Sigmoid colon (tissue), 7 donors: ENCODE measurements around the gene NFKBIZ. TPM values are rescaled to one million over a fixed set of nuclear protein-coding genes. Genes with fewer than 3 reads are reported as not detected.

Source experiments
- DNase-seq: peaks from one replicate; pipeline ENCODE4 v3.0.0-alpha.2; 2019
- H3K27ac ChIP-seq, 4 donors: fragments of 200-600 bp; sonication (generic); one replicate each; pipeline ENCODE4 v1.5.1; 2016 to 2019; ENCODE audit warnings: mild to moderate bottlenecking in 1 of 4
- H3K27me3 ChIP-seq, 3 donors: fragments of 200-600 bp; sonication (generic); one replicate each; pipeline ENCODE4 v1.5.1; 2019; ENCODE audit warnings: mild to moderate bottlenecking in 1 of 3
- H3K36me3 ChIP-seq, 4 donors: fragments of 200-600 bp; sonication (generic); one replicate each; pipeline ENCODE4 v1.5.1; 2016 to 2019
- H3K4me1 ChIP-seq, 4 donors: fragments of 200-600 bp; sonication (generic); one replicate each; pipeline ENCODE4 v1.5.1; 2017 to 2019
- H3K4me3 ChIP-seq, 4 donors: fragments of 200-600 bp; sonication (generic); one replicate each; pipeline ENCODE4 v1.5.1; 2017 to 2019; ENCODE audit warnings: mild to moderate bottlenecking in 2 of 4, moderate library complexity in 1 of 4
- H3K9me3 ChIP-seq, 4 donors: fragments of 200-600 bp in 3 of 4; sonication (generic) in 3 of 4; one replicate each; pipeline versions ENCODE4 v1.5.1 to v1.6.1; 2013 to 2019
- EP300 ChIP-seq, 4 donors: sonication (generic); formaldehyde crosslinking; IDR thresholded peaks; one replicate each; pipeline ENCODE4 v1.6.1; 2017; ENCODE audit warnings: antibody characterized with exemption in 4 of 4
- POLR2A ChIP-seq, 2 donors: fragments of 450-650 bp; IDR thresholded peaks; one replicate each; pipeline ENCODE4 v1.6.1; 2016; ENCODE audit warnings: antibody characterized with exemption in 2 of 2, mild to moderate bottlenecking in 2 of 2, moderate library complexity in 2 of 2
- POLR2AphosphoS5 ChIP-seq, 4 donors: sonication (generic); formaldehyde crosslinking; IDR thresholded peaks; one replicate each; pipeline ENCODE4 v1.6.1; 2017; ENCODE audit warnings: antibody characterized with exemption in 4 of 4
- WGBS, 2 donors: extraction: QIAGEN DNeasy Blood & Tissue Kit; methylation state at CpG; one replicate each; pipeline ENCODE4 v1.1.7; 2013; 5-methylcytosine and 5-hydroxymethylcytosine counted together
- intact Hi-C: fragments of 100-400 bp; cut with DNase I; formaldehyde crosslinking; loops from one replicate; pipeline ENCODE4 v1.15.1; 2023
- polyA plus RNA-seq, 3 donors: library from polyadenylated mRNA; stranded (reverse); fragments of 200-250 nt; gene quantifications; one replicate each; pipeline ENCODE4 v1.2.3, GENCODE V29; 2013
- total RNA-seq, 4 donors: library from RNA; depleted of rRNA; stranded (reverse); fragments of >200 nt; gene quantifications; one replicate each; pipeline ENCODE4 v1.1.0, GENCODE V29; 2016
- TF ChIP-seq, protein P1 (sequence below), 4 experiments: fragments of 450-650 bp in 3 of 4; fragments of 200-600 bp in 1 of 4; IDR thresholded peaks; one replicate each; pipeline ENCODE4 v1.5.1; 2016 to 2019; ENCODE audit warnings: antibody characterized with exemption in 4 of 4, mild to moderate bottlenecking in 3 of 4, moderate library complexity in 2 of 4
- donor health status: healthy with polysubstance abuse.
- donor health status: Bipolar disorder and iron deficiency.
- donor health status: healthy.

Gene NFKBIZ
- total and polyA plus RNA-seq, 7 donors: 4.2 to 121 (median 55.0) TPM

- H3K9me3 ChIP-seq: no peaks in the 10 kb centered on the region
- intact Hi-C loops: loop anchor here (2.0 to 5.0 kb wide), 2 partner anchors 20 to 303 kb away; partner anchors contain the start of gene NFKBIZ
- peak overlapping the region; percentile 85 to 93 (median 92) for H3K27ac ChIP-seq
- H3K4me1 ChIP-seq: peaks cover 0 to 42% (median 37%) of the 10 kb centered on the region in 4 donors
- H3K36me3 ChIP-seq: no peaks in the 10 kb centered on the region
- DNase-seq: peak; percentile 92
- peak overlapping the region; percentile 13 to 63 (median 58) for H3K4me3 ChIP-seq
- 24 to 25% methylated on average over 9 of the region's 9 CpGs for WGBS, 2 donors
- TF ChIP-seq, protein P1, sequence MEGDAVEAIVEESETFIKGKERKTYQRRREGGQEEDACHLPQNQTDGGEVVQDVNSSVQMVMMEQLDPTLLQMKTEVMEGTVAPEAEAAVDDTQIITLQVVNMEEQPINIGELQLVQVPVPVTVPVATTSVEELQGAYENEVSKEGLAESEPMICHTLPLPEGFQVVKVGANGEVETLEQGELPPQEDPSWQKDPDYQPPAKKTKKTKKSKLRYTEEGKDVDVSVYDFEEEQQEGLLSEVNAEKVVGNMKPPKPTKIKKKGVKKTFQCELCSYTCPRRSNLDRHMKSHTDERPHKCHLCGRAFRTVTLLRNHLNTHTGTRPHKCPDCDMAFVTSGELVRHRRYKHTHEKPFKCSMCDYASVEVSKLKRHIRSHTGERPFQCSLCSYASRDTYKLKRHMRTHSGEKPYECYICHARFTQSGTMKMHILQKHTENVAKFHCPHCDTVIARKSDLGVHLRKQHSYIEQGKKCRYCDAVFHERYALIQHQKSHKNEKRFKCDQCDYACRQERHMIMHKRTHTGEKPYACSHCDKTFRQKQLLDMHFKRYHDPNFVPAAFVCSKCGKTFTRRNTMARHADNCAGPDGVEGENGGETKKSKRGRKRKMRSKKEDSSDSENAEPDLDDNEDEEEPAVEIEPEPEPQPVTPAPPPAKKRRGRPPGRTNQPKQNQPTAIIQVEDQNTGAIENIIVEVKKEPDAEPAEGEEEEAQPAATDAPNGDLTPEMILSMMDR (IDR thresholded peaks at IDR 0.05): no peak
- TF ChIP-seq POLR2AphosphoS5 (IDR thresholded peaks at IDR 0.05) (peak; percentile 58 to 91 (median 64)), POLR2A (IDR thresholded peaks at IDR 0.05) (peak in 1 of 2 donors; percentile 23), EP300 (IDR thresholded peaks at IDR 0.05) (no peak)
- H3K27me3 ChIP-seq: no peaks in the 10 kb centered on the region
Observed at GRCh38 chr3:101828691-101829436, 20.4 kb upstream of the NFKBIZ start.

GRCh38 chr3:101829437-101829830 lies 19.9 kb upstream of the NFKBIZ start:
- peak overlapping the region; percentile 85 to 93 (median 92) for H3K27ac ChIP-seq
- WGBS, 2 donors: 37 to 44% methylated on average over 2 of the region's 2 CpGs
- H3K4me3 ChIP-seq: peak overlapping the region; percentile 13 to 63 (median 58)
- H3K36me3 ChIP-seq: no peaks in the 10 kb centered on the region
- no peaks in the 10 kb centered on the region for H3K9me3 ChIP-seq
- intact Hi-C loops: loop anchor here (2.0 to 5.0 kb wide), 2 partner anchors 19 to 303 kb away; partner anchors contain the start of gene NFKBIZ
- TF ChIP-seq POLR2AphosphoS5 (IDR thresholded peaks at IDR 0.05): no peak
- TF ChIP-seq POLR2A (IDR thresholded peaks at IDR 0.05): no peak
- TF ChIP-seq, protein P1 (IDR thresholded peaks at IDR 0.05): no peak
- no peak for TF ChIP-seq EP300 (IDR thresholded peaks at IDR 0.05)
- H3K27me3 ChIP-seq: no peaks in the 10 kb centered on the region
- peaks cover 0 to 43% (median 39%) of the 10 kb centered on the region in 4 donors for H3K4me1 ChIP-seq
- DNase-seq: no peak

DNA sequence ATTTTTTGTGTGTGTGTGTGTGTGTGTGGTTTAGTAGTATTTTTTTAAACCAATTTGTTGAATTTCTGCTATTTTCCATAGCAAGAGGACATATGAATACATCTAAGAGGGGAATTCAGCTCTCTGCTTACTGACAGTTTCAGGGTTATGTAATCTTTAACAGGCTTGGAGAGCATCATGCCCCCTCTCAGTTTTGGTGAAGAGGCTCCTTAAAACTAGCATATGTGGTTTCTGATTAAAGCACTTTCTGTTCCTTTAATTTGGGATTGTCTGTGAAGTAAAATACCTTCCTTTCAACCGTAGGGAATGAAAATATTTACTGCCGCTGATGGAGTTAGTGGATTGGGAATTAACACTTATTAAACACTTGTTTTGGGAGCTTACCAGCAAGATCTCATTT lies 19.4 kb upstream of the NFKBIZ start:
- Histone ChIP-seq H3K27ac (peak overlapping the region; percentile 85 to 93 (median 92)), H3K36me3 (no peaks in the 10 kb centered on the region), H3K9me3 (no peaks in the 10 kb centered on the region), H3K4me3 (peak overlapping the region in 2 of 4 donors; percentile 63), H3K4me1 (peaks cover 0 to 43% (median 39%) of the 10 kb centered on the region in 4 donors), H3K27me3 (no peaks in the 10 kb centered on the region)
- intact Hi-C loops: loop anchor here (2.0 to 5.0 kb wide), 2 partner anchors 19 to 302 kb away; partner anchors contain the start of gene NFKBIZ
- DNase-seq: no peak
- WGBS, 2 donors: 68 to 70% methylated on average over 2 of the region's 2 CpGs
- TF ChIP-seq, protein P1 (IDR thresholded peaks at IDR 0.05): no peak
- TF ChIP-seq POLR2AphosphoS5 (IDR thresholded peaks at IDR 0.05): no peak
- TF ChIP-seq EP300 (IDR thresholded peaks at IDR 0.05): no peak
- no peak for TF ChIP-seq POLR2A (IDR thresholded peaks at IDR 0.05)

DNA sequence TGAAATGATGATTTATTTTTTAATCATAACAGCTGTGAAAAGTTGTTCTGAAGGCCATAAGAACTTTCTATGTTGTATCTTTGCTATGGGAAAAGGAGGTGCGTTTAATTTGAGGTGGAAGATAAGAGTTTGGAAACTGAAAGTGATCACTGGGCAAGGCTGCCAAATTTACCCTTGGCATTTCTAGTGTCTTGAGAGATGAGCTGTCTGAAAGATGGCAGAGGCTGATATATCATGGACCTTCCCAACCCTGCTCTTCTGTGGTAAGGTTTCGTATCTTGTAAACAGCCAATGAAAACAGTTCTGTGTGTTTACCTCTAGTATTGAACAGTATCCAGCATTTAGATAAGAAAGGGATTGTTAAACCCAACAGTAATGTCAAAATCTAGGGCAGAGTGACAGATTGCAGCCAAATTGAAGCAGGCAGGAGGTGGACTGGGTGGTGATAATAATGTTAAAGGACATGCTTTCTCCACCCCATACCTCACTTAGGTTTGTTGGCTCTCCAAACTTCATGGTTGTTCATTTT lies 15.8 kb upstream of the NFKBIZ start:
- Histone ChIP-seq H3K4me3 (no peak overlapping the region), H3K27me3 (no peaks in the 10 kb centered on the region), H3K9me3 (no peaks in the 10 kb centered on the region), H3K4me1 (peaks cover 0 to 44% (median 44%) of the 10 kb centered on the region in 4 donors), H3K36me3 (no peaks in the 10 kb centered on the region), H3K27ac (no peak overlapping the region)
- intact Hi-C loops: no loop called here
- DNase-seq: no peak
- 19 to 56% methylated on average over 2 of the region's 2 CpGs for WGBS, 2 donors
- TF ChIP-seq POLR2AphosphoS5 (IDR thresholded peaks at IDR 0.05) (no peak), POLR2A (IDR thresholded peaks at IDR 0.05) (no peak), EP300 (IDR thresholded peaks at IDR 0.05) (no peak)
- TF ChIP-seq, protein P1 (IDR thresholded peaks at IDR 0.05): no peak
